HepG2 (cell line): ENCODE measurements around the gene MT1F. TPM values are rescaled to one million over a fixed set of nuclear protein-coding genes. Genes with fewer than 3 reads are reported as not detected.

ENCODE experiments used
- ETV6 ChIP-seq: sonication (generic); formaldehyde crosslinking; conservative IDR thresholded peaks from 2 replicates; pipeline ENCODE4 v1.4.0; 2020; ENCODE audit warnings: missing genetic modification reagents
- FLYWCH1 ChIP-seq: sonication (generic); formaldehyde crosslinking; IDR thresholded peaks from 2 replicates; pipeline ENCODE4 v1.8.1; 2023; ENCODE audit warnings: mild to moderate bottlenecking, missing genetic modification reagents
- GLI4 ChIP-seq: sonication (generic); formaldehyde crosslinking; IDR thresholded peaks from 2 replicates; pipeline ENCODE4 v1.5.1; 2020; ENCODE audit warnings: missing genetic modification reagents, mild to moderate bottlenecking, moderate library complexity, borderline replicate concordance
- HDAC6 ChIP-seq: fragments of 200-600 bp; sonication (generic); IDR thresholded peaks from 2 replicates; pipeline ENCODE4 v1.7.0; 2017; ENCODE audit warnings: mild to moderate bottlenecking, antibody characterized with exemption, low read length, low read depth
- MTA1 ChIP-seq: sonication (generic); formaldehyde crosslinking; IDR thresholded peaks from 2 replicates; pipeline ENCODE4 v1.4.0; 2020; ENCODE audit warnings: missing genetic modification reagents, mild to moderate bottlenecking, borderline replicate concordance
- MTF2 ChIP-seq: sonication (generic); formaldehyde crosslinking; IDR thresholded peaks from 2 replicates; pipeline ENCODE4 v1.5.0; 2020; ENCODE audit warnings: missing genetic modification reagents, borderline replicate concordance
- RORA ChIP-seq: sonication (generic); formaldehyde crosslinking; IDR thresholded peaks from 2 replicates; pipeline ENCODE4 v1.5.0; 2020; ENCODE audit warnings: mild to moderate bottlenecking, missing genetic modification reagents, moderate library complexity
- SRY ChIP-seq: sonication (generic); formaldehyde crosslinking; IDR thresholded peaks from 2 replicates; pipeline ENCODE4 v1.8.0; 2022; ENCODE audit warnings: mild to moderate bottlenecking, missing genetic modification reagents
- ZFP37 ChIP-seq: sonication (generic); formaldehyde crosslinking; IDR thresholded peaks from 2 replicates; pipeline ENCODE4 v1.4.0; 2020; ENCODE audit warnings: missing genetic modification reagents, borderline replicate concordance
- ZFX ChIP-seq: sonication (generic); formaldehyde crosslinking; IDR thresholded peaks from 2 replicates; pipeline ENCODE4 v1.4.0; 2020; ENCODE audit warnings: mild to moderate bottlenecking, low read depth, missing genetic modification reagents, moderate library complexity
- ZFY ChIP-seq: sonication (generic); formaldehyde crosslinking; IDR thresholded peaks from 2 replicates; pipeline ENCODE4 v1.4.0; 2020; ENCODE audit warnings: missing genetic modification reagents
- ZNF251 ChIP-seq: sonication (generic); formaldehyde crosslinking; IDR thresholded peaks from 2 replicates; pipeline ENCODE4 v1.9.0; 2021; ENCODE audit warnings: mild to moderate bottlenecking, missing genetic modification reagents
- ZNF256 ChIP-seq: sonication (generic); formaldehyde crosslinking; conservative IDR thresholded peaks from 2 replicates; pipeline ENCODE4 v1.4.0; 2020; ENCODE audit warnings: missing genetic modification reagents
- ZNF282 ChIP-seq: fragments of 450-650 bp; IDR thresholded peaks from 2 replicates; pipeline ENCODE4 v1.6.1; 2018; ENCODE audit not compliant: partially characterized antibody
- ZNF329 ChIP-seq: sonication (generic); formaldehyde crosslinking; IDR thresholded peaks from 2 replicates; pipeline ENCODE4 v1.9.0; 2021; ENCODE audit warnings: low read depth, mild to moderate bottlenecking, missing genetic modification reagents
- ZNF460 ChIP-seq: sonication (generic); formaldehyde crosslinking; IDR thresholded peaks from 2 replicates; pipeline ENCODE4 v1.5.1; 2020; ENCODE audit warnings: missing genetic modification reagents, mild to moderate bottlenecking, borderline replicate concordance
- ZNF468 ChIP-seq: sonication (generic); formaldehyde crosslinking; IDR thresholded peaks from 2 replicates; pipeline ENCODE4 v1.8.0; 2022; ENCODE audit warnings: mild to moderate bottlenecking, moderate library complexity, missing genetic modification reagents
- ZNF543 ChIP-seq: sonication (generic); formaldehyde crosslinking; IDR thresholded peaks from 2 replicates; pipeline ENCODE4 v1.4.0; 2020; ENCODE audit warnings: mild to moderate bottlenecking, missing genetic modification reagents
- ZNF550 ChIP-seq: sonication (generic); formaldehyde crosslinking; IDR thresholded peaks from 2 replicates; pipeline ENCODE4 v1.4.0; 2020; ENCODE audit warnings: mild to moderate bottlenecking, missing genetic modification reagents, borderline replicate concordance
- ZNF720 ChIP-seq: sonication (generic); formaldehyde crosslinking; IDR thresholded peaks from 2 replicates; pipeline ENCODE4 v1.4.0; 2020; ENCODE audit warnings: missing genetic modification reagents
- ZNF781 ChIP-seq: sonication (generic); formaldehyde crosslinking; IDR thresholded peaks from 2 replicates; pipeline ENCODE4 v1.5.1; 2020; ENCODE audit warnings: borderline replicate concordance, mild to moderate bottlenecking, missing genetic modification reagents; ENCODE audit errors: not compliant biosample characterization
- ZSCAN29 ChIP-seq: sonication (generic); formaldehyde crosslinking; conservative IDR thresholded peaks from 2 replicates; pipeline ENCODE4 v1.4.0; 2020; ENCODE audit warnings: mild to moderate bottlenecking, missing genetic modification reagents
- polyA plus RNA-seq, 8 experiments: library from polyadenylated mRNA; depleted of rRNA in 3 of 8; stranded (reverse) in 7 of 8; unstranded in 1 of 8; fragments of >200 nt; fragmentation: Illumina TruSeq in 4 of 8; extraction: Trizol in 4 of 8; gene quantifications; 2 replicates each; pipeline versions ENCODE4 v1.2.1 to v1.2.3, GENCODE V29; 2011 to 2016; ENCODE audit warnings: low read depth in 4 of 8, missing spikeins in 1 of 8, mixed read lengths in 1 of 8; ENCODE audit not compliant: insufficient read depth in 1 of 8
- total RNA-seq, 5 experiments: library from RNA; depleted of rRNA; stranded (reverse); fragments of >200 nt; fragmentation: Illumina TruSeq; extraction: Trizol; gene quantifications; 2 replicates each; pipeline ENCODE4 v1.2.3, GENCODE V29; 2016; ENCODE audit warnings: low read depth in 1 of 5
- TF ChIP-seq, protein P1 (sequence below): sonication (generic); formaldehyde crosslinking; conservative IDR thresholded peaks from 2 replicates; pipeline ENCODE4 v1.8.0; 2022; ENCODE audit warnings: mild to moderate bottlenecking, moderate library complexity, missing genetic modification reagents
- TF ChIP-seq, protein P2 (sequence below): sonication (generic); formaldehyde crosslinking; IDR thresholded peaks from 2 replicates; pipeline ENCODE4 v1.8.1; 2023; ENCODE audit warnings: mild to moderate bottlenecking, missing genetic modification reagents
- TF ChIP-seq, protein P3 (sequence below): fragments of 450-650 bp; IDR thresholded peaks from 2 replicates; pipeline ENCODE4 v1.6.1; 2016

Gene MT1F
- total and polyA plus RNA-seq, 2 of the 13 experiments (the other 11 are each of a cell fraction or from before 2014, with no cell fraction given) = 1.9 to 169 TPM

DNA sequence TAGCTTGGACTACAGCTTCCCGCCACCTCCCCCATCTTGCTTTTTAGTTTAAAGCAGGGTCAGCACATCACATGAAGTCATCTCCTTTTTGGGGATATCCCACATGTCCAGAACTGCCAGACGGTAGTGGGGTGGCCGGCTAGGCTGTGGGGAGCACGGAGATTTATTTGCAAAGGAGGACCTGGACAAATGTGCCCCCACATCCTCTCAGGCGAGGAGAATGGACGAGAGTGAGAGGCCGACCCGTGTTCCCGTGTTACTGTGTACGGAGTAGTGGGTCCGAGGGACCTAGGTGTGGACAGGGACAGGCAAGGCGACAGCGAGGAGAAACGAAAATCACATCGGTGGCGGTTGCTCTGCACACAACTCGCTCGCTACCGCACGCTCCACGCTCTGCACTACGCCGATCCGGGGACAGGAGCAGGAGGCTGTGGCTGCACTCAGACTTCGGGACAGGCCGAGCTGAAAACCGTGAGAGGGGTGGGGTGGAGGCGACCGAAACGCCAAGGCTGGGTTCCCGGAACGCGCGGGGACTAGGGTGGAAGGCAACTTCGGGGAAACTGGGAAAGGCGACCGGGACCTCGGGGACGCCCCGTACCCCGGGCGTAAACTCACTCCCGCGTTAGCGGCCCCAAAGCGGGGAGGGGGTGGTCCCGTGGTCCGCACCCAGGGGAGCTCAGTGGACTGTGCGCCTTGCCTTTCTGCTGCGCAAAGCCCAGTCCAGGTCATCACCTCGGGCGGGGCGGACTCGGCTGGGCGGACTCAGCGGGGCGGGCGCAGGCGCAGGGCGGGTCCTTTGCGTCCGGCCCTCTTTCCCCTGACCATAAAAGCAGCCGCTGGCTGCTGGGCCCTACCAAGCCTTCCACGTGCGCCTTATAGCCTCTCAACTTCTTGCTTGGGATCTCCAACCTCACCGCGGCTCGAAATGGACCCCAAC lies 19.7 kb upstream of the MT1F start, which contains the start of gene MT1A (continued):
- no peak for TF ChIP-seq ZFP37 (CRISPR knock-in tag)
- peak; percentile 46 for TF ChIP-seq ZFX (CRISPR knock-in tag)
- TF ChIP-seq ZNF543 = no peak
- 0 out of 2 replicates have a peak, but pooled peaks have one; percentile 84 for TF ChIP-seq MTF2 (CRISPR knock-in tag)
- TF ChIP-seq ZSCAN29 (CRISPR knock-in tag) = no peak
- TF ChIP-seq ZNF282 = no peak
- TF ChIP-seq, protein P1, sequence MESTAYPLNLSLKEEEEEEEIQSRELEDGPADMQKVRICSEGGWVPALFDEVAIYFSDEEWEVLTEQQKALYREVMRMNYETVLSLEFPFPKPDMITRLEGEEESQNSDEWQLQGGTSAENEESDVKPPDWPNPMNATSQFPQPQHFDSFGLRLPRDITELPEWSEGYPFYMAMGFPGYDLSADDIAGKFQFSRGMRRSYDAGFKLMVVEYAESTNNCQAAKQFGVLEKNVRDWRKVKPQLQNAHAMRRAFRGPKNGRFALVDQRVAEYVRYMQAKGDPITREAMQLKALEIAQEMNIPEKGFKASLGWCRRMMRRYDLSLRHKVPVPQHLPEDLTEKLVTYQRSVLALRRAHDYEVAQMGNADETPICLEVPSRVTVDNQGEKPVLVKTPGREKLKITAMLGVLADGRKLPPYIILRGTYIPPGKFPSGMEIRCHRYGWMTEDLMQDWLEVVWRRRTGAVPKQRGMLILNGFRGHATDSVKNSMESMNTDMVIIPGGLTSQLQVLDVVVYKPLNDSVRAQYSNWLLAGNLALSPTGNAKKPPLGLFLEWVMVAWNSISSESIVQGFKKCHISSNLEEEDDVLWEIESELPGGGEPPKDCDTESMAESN (CRISPR knock-in tag) = no peak
- no peak for TF ChIP-seq ZNF720 (CRISPR knock-in tag)
- no peak for TF ChIP-seq HDAC6
- no peak for TF ChIP-seq GLI4 (CRISPR knock-in tag)
- TF ChIP-seq RORA (CRISPR knock-in tag) = no peak
- TF ChIP-seq ZNF460 (CRISPR knock-in tag) = no peak
- 0 out of 2 replicates have a peak, but pooled peaks have one; percentile 42 for TF ChIP-seq SRY
- TF ChIP-seq MTA1 (CRISPR knock-in tag) = peak; percentile 68; the same call in 1 of the 2 replicates
- TF ChIP-seq, protein P2, sequence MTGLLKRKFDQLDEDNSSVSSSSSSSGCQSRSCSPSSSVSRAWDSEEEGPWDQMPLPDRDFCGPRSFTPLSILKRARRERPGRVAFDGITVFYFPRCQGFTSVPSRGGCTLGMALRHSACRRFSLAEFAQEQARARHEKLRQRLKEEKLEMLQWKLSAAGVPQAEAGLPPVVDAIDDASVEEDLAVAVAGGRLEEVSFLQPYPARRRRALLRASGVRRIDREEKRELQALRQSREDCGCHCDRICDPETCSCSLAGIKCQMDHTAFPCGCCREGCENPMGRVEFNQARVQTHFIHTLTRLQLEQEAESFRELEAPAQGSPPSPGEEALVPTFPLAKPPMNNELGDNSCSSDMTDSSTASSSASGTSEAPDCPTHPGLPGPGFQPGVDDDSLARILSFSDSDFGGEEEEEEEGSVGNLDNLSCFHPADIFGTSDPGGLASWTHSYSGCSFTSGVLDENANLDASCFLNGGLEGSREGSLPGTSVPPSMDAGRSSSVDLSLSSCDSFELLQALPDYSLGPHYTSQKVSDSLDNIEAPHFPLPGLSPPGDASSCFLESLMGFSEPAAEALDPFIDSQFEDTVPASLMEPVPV (CRISPR knock-in tag) = no peak
- peak; percentile 37; the same call in 1 of the 2 replicates for TF ChIP-seq ZFY
- TF ChIP-seq, protein P3, sequence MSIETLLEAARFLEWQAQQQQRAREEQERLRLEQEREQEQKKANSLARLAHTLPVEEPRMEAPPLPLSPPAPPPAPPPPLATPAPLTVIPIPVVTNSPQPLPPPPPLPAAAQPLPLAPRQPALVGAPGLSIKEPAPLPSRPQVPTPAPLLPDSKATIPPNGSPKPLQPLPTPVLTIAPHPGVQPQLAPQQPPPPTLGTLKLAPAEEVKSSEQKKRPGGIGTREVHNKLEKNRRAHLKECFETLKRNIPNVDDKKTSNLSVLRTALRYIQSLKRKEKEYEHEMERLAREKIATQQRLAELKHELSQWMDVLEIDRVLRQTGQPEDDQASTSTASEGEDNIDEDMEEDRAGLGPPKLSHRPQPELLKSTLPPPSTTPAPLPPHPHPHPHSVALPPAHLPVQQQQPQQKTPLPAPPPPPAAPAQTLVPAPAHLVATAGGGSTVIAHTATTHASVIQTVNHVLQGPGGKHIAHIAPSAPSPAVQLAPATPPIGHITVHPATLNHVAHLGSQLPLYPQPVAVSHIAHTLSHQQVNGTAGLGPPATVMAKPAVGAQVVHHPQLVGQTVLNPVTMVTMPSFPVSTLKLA = no peak
- 0 out of 2 replicates have a peak, but pooled peaks have one; percentile 15 for TF ChIP-seq ZNF329 (CRISPR knock-in tag)
- no peak for TF ChIP-seq ZNF781
- no peak for TF ChIP-seq ZNF550 (CRISPR knock-in tag)
- no peak for TF ChIP-seq ZNF468 (CRISPR knock-in tag)
- TF ChIP-seq FLYWCH1 = no peak
- TF ChIP-seq ZNF256 (CRISPR knock-in tag) = no peak
- no peak for TF ChIP-seq ZNF251 (CRISPR knock-in tag)
- 0 out of 2 replicates have a peak, but pooled peaks have one; percentile 25 for TF ChIP-seq ETV6
